Motor neuron (in vitro differentiated cells): ENCODE results near the gene HOXC10. TPM values are rescaled to one million over a fixed set of nuclear protein-coding genes. Genes with fewer than 3 reads are reported as not detected.

Experiments
- ATAC-seq, 8 experiments: fragments of 200-7000 bp; cut with Tn5 transposase; replicated peaks in 6 of 8; 2 replicates each; pipeline ENCODE4 v1.8.0; 2021; ENCODE audit warnings: mild to moderate bottlenecking in 8 of 8, moderate library complexity in 8 of 8
- H3K27ac ChIP-seq, 2 donors: fragments of 250-450 bp; sonication (Bioruptor Pico); 2 replicates each; pipeline ENCODE4 v1.9.0; 2021; ENCODE audit warnings: antibody characterized with exemption in 2 of 2, mild to moderate bottlenecking in 2 of 2, moderate library complexity in 1 of 2
- H3K4me1 ChIP-seq, 2 donors: fragments of 250-450 bp; sonication (Bioruptor Pico); replicated peaks in 1 of 2; 2 replicates each; pipeline ENCODE4 v1.6.1; 2021; ENCODE audit warnings: antibody characterized with exemption in 2 of 2, mild to moderate bottlenecking in 2 of 2, moderate library complexity in 1 of 2
- H3K4me3 ChIP-seq, 5 donors: fragments of 250-450 bp; sonication (Bioruptor Pico); 2 replicates each; pipeline ENCODE4 v1.9.0; 2021; ENCODE audit warnings: antibody characterized with exemption in 5 of 5, mild to moderate bottlenecking in 5 of 5, moderate library complexity in 4 of 5
- WGBS, 10 experiments: fragments of 450-650 bp; shearing (Covaris generic); methylation state at CpG; one replicate each; pipeline ENCODE4 v1.0.0; 2022; 5-methylcytosine and 5-hydroxymethylcytosine counted together
- in situ Hi-C, 9 experiments: fragments of 400-800 bp; cut with MboI; loops; one replicate each; pipeline ENCODE4 v1.15.0; 2021; ENCODE audit warnings: low sequenced_read_pairs in 9 of 9, low pct_unique_long_range_greater_than_20kb in 2 of 9; ENCODE audit not compliant: unreplicated experiment in 9 of 9
- total RNA-seq, 8 experiments: library from RNA; unstranded; fragments of 300-600 nt; gene quantifications; 2 replicates each; pipeline versions ENCODE4 v1.2.3 to v1.2.4, GENCODE V29; 2022

HOXC10 gene
- total RNA-seq, 8 experiments from 2014 or later = 0.14 to 75.5 (median 1.0) TPM; not detected in 3

- H3K4me3 ChIP-seq = no peak overlapping the region
- 2 to 74% (median 20%) methylated on average over 2 to 13 of the region's 21 CpGs; no CpG with 5 or more reads in 1 of the 10 experiments for WGBS, 10 experiments
- in situ Hi-C loops = no loop called here
- no peak overlapping the region for H3K27ac ChIP-seq
- no peak for ATAC-seq
- no peaks in the 10 kb centered on the region for H3K4me1 ChIP-seq
These were observed 1.9 kb downstream of the HOXC10 start for GRCh38 chr12:53986686-53987483.

GRCh38 chr12:53987787-53988230 is 2.9 kb downstream of the HOXC10 start:
- WGBS, 10 experiments = 0 to 20% (median 0%) methylated on average over 1 to 2 of the region's 4 CpGs; no CpG with 5 or more reads in 4 of the 10 experiments
- Histone ChIP-seq H3K4me3 (no peak overlapping the region), H3K4me1 (no peaks in the 10 kb centered on the region), H3K27ac (no peak overlapping the region)
- no peak for ATAC-seq
- in situ Hi-C loops = no loop called here

GRCh38 chr12:53988541-53989226 is 3.7 kb downstream of the HOXC10 start:
- WGBS, 10 experiments = 0 to 67% (median 12%) methylated on average over 3 to 5 of the region's 5 CpGs; no CpG with 5 or more reads in 4 of the 10 experiments
- Histone ChIP-seq H3K27ac (no peak overlapping the region), H3K4me3 (no peak overlapping the region), H3K4me1 (no peaks in the 10 kb centered on the region)
- in situ Hi-C loops = no loop called here
- no peak for ATAC-seq

- H3K4me3 ChIP-seq = no peak overlapping the region
- whole genome bisulfite sequencing, 10 experiments = 0 to 24% (median 9%) methylated on average over 2 to 24 of the region's 28 CpGs; no CpG with 5 or more reads in 1 of the 10 experiments
- peaks cover 4 to 6% of the 10 kb centered on the region in 2 donors for H3K4me1 ChIP-seq
- no peak overlapping the region for H3K27ac ChIP-seq
- in situ Hi-C loops = no loop called here
- ATAC-seq = peak in 2 of 8 experiments; percentile 7 to 9
These were observed 4.5 kb downstream of the HOXC10 start for GRCh38 chr12:53989227-53990113.

GRCh38 chr12:53990311-53991076 is 5.5 kb downstream of the HOXC10 start:
- 0 to 41% (median 7%) methylated on average over 1 to 17 of the region's 27 CpGs for WGBS, 10 experiments
- in situ Hi-C loops = no loop called here
- Histone ChIP-seq H3K4me3 (no peak overlapping the region), H3K4me1 (peaks cover 7 to 16% of the 10 kb centered on the region in 2 donors), H3K27ac (no peak overlapping the region)
- ATAC-seq = no peak

GRCh38 chr12:53991077-53991460 is 6.1 kb downstream of the HOXC10 start:
- WGBS, 10 experiments = 0 to 10% (median 0%) methylated on average over 1 to 8 of the region's 8 CpGs; no CpG with 5 or more reads in 3 of the 10 experiments
- H3K27ac ChIP-seq = no peak overlapping the region
- ATAC-seq = peak in 1 of 8 experiments; percentile 1
- H3K4me1 ChIP-seq = peaks cover 10 to 20% of the 10 kb centered on the region in 2 donors
- in situ Hi-C loops = no loop called here
- H3K4me3 ChIP-seq = no peak overlapping the region

- Histone ChIP-seq H3K4me3 (no peak overlapping the region), H3K27ac (no peak overlapping the region), H3K4me1 (peaks cover 10 to 20% of the 10 kb centered on the region in 2 donors)
- 23 to 50% (median 44%) methylated on average over 1 to 5 of the region's 7 CpGs; no CpG with 5 or more reads in 6 of the 10 experiments for WGBS, 10 experiments
- in situ Hi-C loops = no loop called here
- no peak for ATAC-seq
These were observed 7.5 kb downstream of the HOXC10 start for GRCh38 chr12:53992377-53992889.

- 8 to 72% (median 35%) methylated on average over 2 to 11 of the region's 18 CpGs; no CpG with 5 or more reads in 1 of the 10 experiments for WGBS, 10 experiments
- in situ Hi-C loops = no loop called here
- no peak overlapping the region for H3K4me3 ChIP-seq
- no peak for ATAC-seq
- H3K4me1 ChIP-seq = peaks cover 10 to 20% of the 10 kb centered on the region in 2 donors
- H3K27ac ChIP-seq = no peak overlapping the region
These were observed 8.4 kb downstream of the HOXC10 start for GRCh38 chr12:53993162-53994008.

GRCh38 chr12:53994009-53994263 is 9.0 kb downstream of the HOXC10 start:
- H3K27ac ChIP-seq = no peak overlapping the region
- H3K4me1 ChIP-seq = peaks cover 10 to 20% of the 10 kb centered on the region in 2 donors
- in situ Hi-C loops = no loop called here
- peak in 2 of 8 experiments; percentile 3 to 4 for ATAC-seq
- 0 to 40% (median 7%) methylated on average over 1 to 5 of the region's 19 CpGs; no CpG with 5 or more reads in 5 of the 10 experiments for WGBS, 10 experiments
- H3K4me3 ChIP-seq = no peak overlapping the region

GRCh38 chr12:53994264-53995001 is 9.5 kb downstream of the HOXC10 start:
- H3K4me1 ChIP-seq = peaks cover 10 to 20% of the 10 kb centered on the region in 2 donors
- in situ Hi-C loops = no loop called here
- H3K27ac ChIP-seq = no peak overlapping the region
- WGBS, 10 experiments = 0 to 37% (median 6%) methylated on average over 2 to 18 of the region's 60 CpGs; no CpG with 5 or more reads in 7 of the 10 experiments
- H3K4me3 ChIP-seq = no peak overlapping the region
- ATAC-seq = peak in 7 of 8 experiments; percentile 11 to 52 (median 40)

GRCh38 chr12:53995002-53995377 is 10.0 kb downstream of the HOXC10 start:
- in situ Hi-C loops = no loop called here
- Histone ChIP-seq H3K4me1 (peaks cover 10 to 20% of the 10 kb centered on the region in 2 donors), H3K27ac (no peak overlapping the region), H3K4me3 (no peak overlapping the region)
- ATAC-seq = peak in 3 of 8 experiments; percentile 7 to 35 (median 16)
- 0 to 9% (median 2%) methylated on average over 1 to 9 of the region's 17 CpGs; no CpG with 5 or more reads in 6 of the 10 experiments for WGBS, 10 experiments
